HCT116 (cell line): ENCODE data around the gene AKAP13. TPM values are rescaled to one million over a fixed set of nuclear protein-coding genes. Genes with fewer than 3 reads are reported as not detected.

Experiments used
- ATAC-seq: fragments of 200-7000 bp; cut with Tn5 transposase; 2 replicates; pipeline ENCODE4 v1.9.1; 2020; ENCODE audit warnings: mild to moderate bottlenecking, moderate library complexity
- BruUV-seq: library from RNA; stranded (reverse); fragments of 400-500 nt; replicated peaks from 2 replicates; lab custom pipeline; 2021; lab: Mats Ljungman, UMichigan
- CTCF ChIA-PET: fragments of 300-600 bp; sonication (Branson Sonifier 250); formaldehyde crosslinking; loops from one replicate; lab custom pipeline; 2021; ENCODE audit warnings: antibody characterized with exemption; lab: Charles Lee
- POLR2A ChIA-PET: fragments of 300-600, 350-600 bp; sonication (Branson Sonifier 250); formaldehyde crosslinking; loops from one replicate; lab custom pipeline; 2021; ENCODE audit warnings: antibody characterized with exemption; lab: Charles Lee
- RAD21 ChIA-PET, 2 experiments: fragments of 300-600 bp; sonication (Branson Sonifier 250); formaldehyde crosslinking; loops; one replicate each; lab custom pipeline; 2023; ENCODE audit warnings: low total read pairs in 2 of 2; ENCODE audit not compliant: uncharacterized antibody in 2 of 2, unreplicated experiment in 2 of 2, low non-redundant PET in 1 of 2; lab: Charles Lee
- DNase-seq: peaks from one replicate; pipeline ENCODE4 v3.0.0-alpha.2; 2010; ENCODE audit warnings: low read depth, low spot score
- H2AFZ ChIP-seq: fragments of 200-600 bp; shearing (Covaris generic), sonication (generic); 2 replicates; pipeline ENCODE4 v1.6.1; 2017; ENCODE audit warnings: low read depth, mixed run types, mixed read lengths, antibody characterized with exemption, low read length; ENCODE audit not compliant: poor library complexity, severe bottlenecking
- H3K27ac ChIP-seq: 2 replicates; pipeline ENCODE4 v1.5.1; 2012; ENCODE audit warnings: low read depth, low read length
- H3K27me3 ChIP-seq: fragments of 200-600 bp; sonication (generic); 2 replicates; pipeline ENCODE4 v1.6.1; 2016; ENCODE audit warnings: mixed run types, low read length, mixed read lengths; ENCODE audit not compliant: insufficient read depth
- H3K36me3 ChIP-seq, 2 experiments: fragments of 200-500 bp in 1 of 2; fragments of 200-600 bp in 1 of 2; sonication (Bioruptor generic) in 1 of 2; sonication (generic) in 1 of 2; 2 replicates each; pipeline versions ENCODE4 v1.5.1 to v1.6.1; 2014 to 2016; ENCODE audit warnings: low read length in 2 of 2, inconsistent platforms in 1 of 2, mixed read lengths in 1 of 2, mixed run types in 1 of 2; ENCODE audit not compliant: insufficient read depth in 2 of 2, control insufficient read depth in 1 of 2
- H3K4me1 ChIP-seq, 2 experiments: fragments of 200-600 bp in 1 of 2; sonication (generic) in 1 of 2; 2 replicates each; pipeline versions ENCODE4 v1.5.1 to v1.6.1; 2012 to 2017; ENCODE audit warnings: low read length in 2 of 2, inconsistent platforms in 1 of 2, mild to moderate bottlenecking in 1 of 2, mixed read lengths in 1 of 2, mixed run types in 1 of 2, moderate library complexity in 1 of 2; ENCODE audit not compliant: insufficient read depth in 2 of 2, control insufficient read depth in 1 of 2
- H3K4me2 ChIP-seq: fragments of 200-600 bp; sonication (generic); 2 replicates; pipeline ENCODE4 v1.6.1; 2017; ENCODE audit warnings: mixed run types, low read length, mixed read lengths
- H3K4me3 ChIP-seq, 2 experiments: fragments of 200-600 bp in 1 of 2; sonication (generic) in 1 of 2; replicated peaks in 1 of 2; 2 replicates each; pipeline ENCODE4 v1.5.1; 2011 to 2016; ENCODE audit warnings: low read length in 2 of 2, control low read depth in 1 of 2, low read depth in 1 of 2, mild to moderate bottlenecking in 1 of 2, mixed read lengths in 1 of 2, mixed run types in 1 of 2
- H3K79me2 ChIP-seq: fragments of 200-600 bp; sonication (generic); 2 replicates; pipeline ENCODE4 v1.6.1; 2017; ENCODE audit warnings: mild to moderate bottlenecking, mixed run types, low read length, moderate library complexity, mixed read lengths; ENCODE audit not compliant: insufficient read depth
- H3K9ac ChIP-seq: fragments of 200-600 bp; sonication (generic); 2 replicates; pipeline ENCODE4 v1.6.1; 2016; ENCODE audit warnings: low read length, mixed read lengths
- H3K9me2 ChIP-seq: fragments of 200-600 bp; sonication (generic), shearing (Covaris generic); 2 replicates; pipeline ENCODE4 v1.6.1; 2017; ENCODE audit warnings: mixed run types, mild to moderate bottlenecking, moderate library complexity; ENCODE audit not compliant: insufficient read depth
- H3K9me3 ChIP-seq, 2 experiments: fragments of 200-500 bp in 1 of 2; fragments of 200-600 bp in 1 of 2; sonication (Bioruptor generic) in 1 of 2; sonication (generic) in 1 of 2; 2 replicates each; pipeline ENCODE4 v1.6.1; 2014 to 2017; ENCODE audit warnings: low read length in 2 of 2, mixed read lengths in 2 of 2, inconsistent platforms in 1 of 2, low read depth in 1 of 2, mild to moderate bottlenecking in 1 of 2, mixed run types in 1 of 2, moderate library complexity in 1 of 2; ENCODE audit not compliant: control insufficient read depth in 1 of 2, insufficient read depth in 1 of 2
- H4K20me1 ChIP-seq: fragments of 200-600 bp; sonication (generic), shearing (Covaris generic); 2 replicates; pipeline ENCODE4 v1.6.1; 2017; ENCODE audit warnings: mixed run types, mild to moderate bottlenecking, moderate library complexity; ENCODE audit not compliant: insufficient read depth
- ATF3 ChIP-seq: IDR thresholded peaks from 2 replicates; pipeline ENCODE4 v1.6.1; 2012
- CBX3 ChIP-seq: IDR thresholded peaks from 2 replicates; pipeline ENCODE4 v1.6.1; 2012; ENCODE audit warnings: low read depth
- CEBPB ChIP-seq: IDR thresholded peaks from 2 replicates; pipeline ENCODE4 v1.6.1; 2012; ENCODE audit warnings: low read depth
- CTCF ChIP-seq, 3 experiments: fragments of 200-600 bp in 1 of 3; sonication (generic) in 1 of 3; IDR thresholded peaks in 2 of 3; conservative IDR thresholded peaks in 1 of 3; 2 replicates each; pipeline ENCODE4 v1.5.1; 2012 to 2017; ENCODE audit warnings: low read depth in 2 of 3, low read length in 2 of 3, antibody characterized with exemption in 1 of 3, borderline replicate concordance in 1 of 3, control low read depth in 1 of 3, mild to moderate bottlenecking in 1 of 3, mixed read lengths in 1 of 3, mixed run types in 1 of 3, moderate library complexity in 1 of 3; ENCODE audit not compliant: insufficient read depth in 1 of 3
- ELF1 ChIP-seq: IDR thresholded peaks from 2 replicates; pipeline ENCODE4 v1.6.1; 2012; ENCODE audit warnings: low read depth, borderline replicate concordance
- EZH2 ChIP-seq: fragments of 200-600 bp; sonication (generic); IDR thresholded peaks from 2 replicates; pipeline ENCODE4 v1.6.1; 2017; ENCODE audit warnings: antibody characterized with exemption, mixed run types
- EZH2phosphoT487 ChIP-seq: fragments of 200-600 bp; IDR thresholded peaks from 2 replicates; pipeline ENCODE4 v1.6.1; 2018; ENCODE audit warnings: antibody characterized with exemption, borderline replicate concordance
- FOSL1 ChIP-seq: IDR thresholded peaks from 2 replicates; pipeline ENCODE4 v1.6.1; 2012; ENCODE audit warnings: low read depth
- JUND ChIP-seq: IDR thresholded peaks from 2 replicates; pipeline ENCODE4 v1.6.1; 2012
- MAX ChIP-seq: IDR thresholded peaks from 2 replicates; pipeline ENCODE4 v1.6.1; 2012
- POLR2A ChIP-seq: IDR thresholded peaks from 2 replicates; pipeline ENCODE4 v1.7.0; 2011; ENCODE audit warnings: borderline replicate concordance; ENCODE audit not compliant: insufficient read depth, insufficient read length; ENCODE audit errors: extremely low read depth
- RAD21 ChIP-seq: IDR thresholded peaks from 2 replicates; pipeline ENCODE4 v1.6.1; 2012; ENCODE audit warnings: low read depth, mild to moderate bottlenecking
- REST ChIP-seq: IDR thresholded peaks from 2 replicates; pipeline ENCODE4 v1.6.1; 2012; ENCODE audit warnings: low read depth
- SP1 ChIP-seq: IDR thresholded peaks from 2 replicates; pipeline ENCODE4 v1.6.1; 2012; ENCODE audit warnings: low read depth
- TCF7L2 ChIP-seq: IDR thresholded peaks from 2 replicates; pipeline ENCODE4 v1.7.0; 2011; ENCODE audit warnings: borderline replicate concordance, inconsistent platforms; ENCODE audit not compliant: insufficient read depth, insufficient read length; ENCODE audit errors: extremely low read depth
- YY1 ChIP-seq: IDR thresholded peaks from 2 replicates; pipeline ENCODE4 v1.6.1; 2011; ENCODE audit warnings: low read length, low read depth, moderate library complexity, mild to moderate bottlenecking; ENCODE audit not compliant: insufficient replicate concordance; ENCODE audit errors: extremely low read depth
- ZBTB33 ChIP-seq: IDR thresholded peaks from 2 replicates; pipeline ENCODE4 v1.6.1; 2011; ENCODE audit warnings: mild to moderate bottlenecking, low read length, moderate library complexity; ENCODE audit not compliant: insufficient replicate concordance; ENCODE audit errors: extremely low read depth
- intact Hi-C: fragments of 100-400 bp; cut with micrococcal nuclease; formaldehyde crosslinking; loops from 2 replicates; pipeline ENCODE4 v1.10.0; 2022
- total RNA-seq: library from RNA; stranded (reverse); gene quantifications from one replicate; pipeline ENCODE4 v1.2.1, GENCODE V29; 2021; ENCODE audit not compliant: unreplicated experiment

The AKAP13 gene
- total RNA-seq, 1 experiment from 2014 or later: 43.1 TPM

GRCh38 chr15:85399627-85400026 is 19.2 kb downstream of the AKAP13 start:
- POLR2A ChIA-PET: no interaction called here

More at GRCh38 chr15:85399627-85400026, 19.2 kb downstream of the AKAP13 start:
- peaks cover 95% of the 10 kb centered on the region for H3K79me2 ChIP-seq
- ATAC-seq: no peak
- H3K27me3 ChIP-seq: no peaks in the 10 kb centered on the region
- H3K4me3 ChIP-seq: no peak overlapping the region
- intact Hi-C loops: no loop called here
- no peaks in the 10 kb centered on the region for H3K9me2 ChIP-seq
- TF ChIP-seq RAD21 (no peak), CEBPB (no peak), ELF1 (no peak), MAX (no peak), TCF7L2 (no peak), YY1 (no peak), CTCF (IDR thresholded peaks at IDR 0.05 in 2 of 3, conservative IDR thresholded peaks at IDR 0.05 in 1 of 3; ENCODE audit: borderline replicate concordance in 1 of 3, insufficient read depth in 1 of 3, low read depth in 2 of 3, low read length in 2 of 3) (no peak), REST (no peak), ATF3 (no peak), FOSL1 (no peak), EZH2 (no peak), SP1 (no peak), ZBTB33 (no peak), JUND (no peak), POLR2A (no peak), EZH2phosphoT487 (no peak), CBX3 (no peak)
- TF ChIP-seq, all 23 proteins: peak for 0
- Histone ChIP-seq H2AFZ (no peak overlapping the region), H3K4me1 (peaks cover 16 to 33% of the 10 kb centered on the region in 2 experiments), H3K27ac (no peak overlapping the region), H4K20me1 (no peaks in the 10 kb centered on the region), H3K36me3 (no peaks in the 10 kb centered on the region), H3K9me3 (no peaks in the 10 kb centered on the region), H3K4me2 (no peak overlapping the region), H3K9ac (no peak overlapping the region)
- BruUV-seq: no TSS peak
- ChIA-PET RAD21 (no interaction called here), CTCF (no interaction called here)
- no peak for DNase-seq
